D721Med (cell line): ENCODE results near the gene HLA-A.

ENCODE experiments used
- DNase-seq: peaks from one replicate; pipeline ENCODE4 v3.0.0; 2011; ENCODE audit warnings: low spot score; ENCODE audit not compliant: insufficient read length
- FAIRE-seq: peaks from 2 replicates; lab custom pipeline; 2011; peaks lifted over from hg19 to GRCh38; lab: Jason Lieb, UNC
- TF ChIP-seq, protein P1 (sequence below): IDR thresholded peaks from 2 replicates; pipeline ENCODE4 v1.5.1; 2012; ENCODE audit warnings: mild to moderate bottlenecking, control low read depth; ENCODE audit not compliant: insufficient read depth; ENCODE audit errors: missing control alignments

The HLA-A gene

DNA sequence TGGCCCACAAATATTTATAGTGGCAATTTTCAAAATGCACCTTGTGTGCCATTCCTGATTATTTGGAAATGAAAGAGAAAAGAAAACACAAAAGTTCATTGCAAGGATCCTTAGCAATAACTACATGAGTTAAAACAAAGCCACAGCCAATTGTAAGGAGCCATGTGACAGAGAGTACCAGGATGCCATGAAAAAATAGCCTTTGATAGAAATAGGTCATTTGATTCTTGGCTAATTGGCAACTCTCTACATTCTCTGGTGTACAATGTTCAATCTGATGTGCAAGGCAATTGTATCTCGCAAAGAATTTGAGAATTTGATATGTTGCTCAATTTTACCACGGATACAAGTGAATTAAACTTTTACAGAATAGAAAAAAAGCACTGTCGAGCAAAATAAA is 9.6 kb downstream of the HLA-A start:
- TF ChIP-seq, protein P1, sequence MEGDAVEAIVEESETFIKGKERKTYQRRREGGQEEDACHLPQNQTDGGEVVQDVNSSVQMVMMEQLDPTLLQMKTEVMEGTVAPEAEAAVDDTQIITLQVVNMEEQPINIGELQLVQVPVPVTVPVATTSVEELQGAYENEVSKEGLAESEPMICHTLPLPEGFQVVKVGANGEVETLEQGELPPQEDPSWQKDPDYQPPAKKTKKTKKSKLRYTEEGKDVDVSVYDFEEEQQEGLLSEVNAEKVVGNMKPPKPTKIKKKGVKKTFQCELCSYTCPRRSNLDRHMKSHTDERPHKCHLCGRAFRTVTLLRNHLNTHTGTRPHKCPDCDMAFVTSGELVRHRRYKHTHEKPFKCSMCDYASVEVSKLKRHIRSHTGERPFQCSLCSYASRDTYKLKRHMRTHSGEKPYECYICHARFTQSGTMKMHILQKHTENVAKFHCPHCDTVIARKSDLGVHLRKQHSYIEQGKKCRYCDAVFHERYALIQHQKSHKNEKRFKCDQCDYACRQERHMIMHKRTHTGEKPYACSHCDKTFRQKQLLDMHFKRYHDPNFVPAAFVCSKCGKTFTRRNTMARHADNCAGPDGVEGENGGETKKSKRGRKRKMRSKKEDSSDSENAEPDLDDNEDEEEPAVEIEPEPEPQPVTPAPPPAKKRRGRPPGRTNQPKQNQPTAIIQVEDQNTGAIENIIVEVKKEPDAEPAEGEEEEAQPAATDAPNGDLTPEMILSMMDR: no peak
- DNase-seq (no peak), FAIRE-seq (no peak)

- FAIRE-seq (no peak), DNase-seq (no peak)
- TF ChIP-seq, protein P1: no peak
Measured at GRCh38 chr6:29953001-29953441, 10.7 kb downstream of the HLA-A start.

GRCh38 chr6:29953686-29954085 is 11.4 kb downstream of the HLA-A start:
- no peak for DNase-seq
- no peak for FAIRE-seq
- TF ChIP-seq, protein P1: no peak

GRCh38 chr6:29954272-29954671 is 11.9 kb downstream of the HLA-A start:
- no peak for DNase-seq
- FAIRE-seq: no peak
- TF ChIP-seq, protein P1: no peak

DNA sequence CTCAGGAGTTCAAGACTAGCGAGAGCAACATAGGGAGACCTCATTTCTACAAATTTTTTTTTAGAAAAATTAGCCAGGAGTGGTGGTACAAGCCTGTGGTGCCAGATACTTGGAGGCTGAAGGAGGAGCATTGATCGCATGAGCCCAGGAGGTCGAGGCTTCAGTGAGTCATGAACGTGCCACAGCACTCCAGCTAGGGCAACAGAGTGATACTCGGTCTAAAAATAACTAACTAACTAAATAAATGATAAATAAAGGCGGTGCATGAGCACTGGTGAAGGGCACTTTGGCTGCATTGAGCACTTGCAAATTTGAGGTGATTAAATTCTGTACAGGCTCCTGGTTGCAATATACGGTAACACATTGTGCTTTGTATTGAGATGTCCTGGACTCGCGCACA is 13.5 kb downstream of the HLA-A start:
- FAIRE-seq (no peak), DNase-seq (no peak)
- TF ChIP-seq, protein P1: no peak

DNA sequence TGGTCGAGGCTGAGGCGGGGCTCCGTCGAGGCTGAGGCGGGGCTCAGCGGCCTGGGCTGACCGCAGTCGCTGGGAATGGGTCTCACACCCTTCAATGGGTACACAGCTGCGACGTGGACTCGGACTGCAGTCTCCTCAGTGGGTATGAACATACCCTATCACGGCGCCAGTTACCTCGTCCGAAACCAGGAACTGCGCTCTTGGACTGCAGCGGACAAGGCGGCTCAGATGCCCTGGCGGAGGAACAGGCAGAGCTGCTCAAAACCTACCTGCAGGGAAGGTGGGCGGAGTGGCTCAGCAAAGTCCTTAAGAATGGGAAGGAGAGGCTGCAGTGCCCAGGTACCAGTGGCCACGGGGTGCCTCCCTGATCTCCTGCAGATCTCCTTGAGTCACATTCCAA is 14.2 kb downstream of the HLA-A start:
- TF ChIP-seq, protein P1: no peak
- FAIRE-seq: no peak
- DNase-seq: no peak

GRCh38 chr6:29958046-29958445 is 15.7 kb downstream of the HLA-A start:
- FAIRE-seq: no peak
- no peak for DNase-seq
- TF ChIP-seq, protein P1: no peak
